HCT116 (cell line): ENCODE results near the gene MCF2L2. TPM values are rescaled to one million over a fixed set of nuclear protein-coding genes. Genes with fewer than 3 reads are reported as not detected.

Experiments used
- ATAC-seq: fragments of 200-7000 bp; cut with Tn5 transposase; 2 replicates; pipeline ENCODE4 v1.9.1; 2020; ENCODE audit warnings: mild to moderate bottlenecking, moderate library complexity
- BruUV-seq: library from RNA; stranded (reverse); fragments of 400-500 nt; replicated peaks from 2 replicates; lab custom pipeline; 2021; lab: Mats Ljungman, UMichigan
- CTCF ChIA-PET: fragments of 300-600 bp; sonication (Branson Sonifier 250); formaldehyde crosslinking; loops from one replicate; lab custom pipeline; 2021; ENCODE audit warnings: antibody characterized with exemption; lab: Charles Lee
- POLR2A ChIA-PET: fragments of 300-600, 350-600 bp; sonication (Branson Sonifier 250); formaldehyde crosslinking; loops from one replicate; lab custom pipeline; 2021; ENCODE audit warnings: antibody characterized with exemption; lab: Charles Lee
- RAD21 ChIA-PET, 2 experiments: fragments of 300-600 bp; sonication (Branson Sonifier 250); formaldehyde crosslinking; loops; one replicate each; lab custom pipeline; 2023; ENCODE audit warnings: low total read pairs in 2 of 2; ENCODE audit not compliant: uncharacterized antibody in 2 of 2, unreplicated experiment in 2 of 2, low non-redundant PET in 1 of 2; lab: Charles Lee
- DNase-seq: peaks from one replicate; pipeline ENCODE4 v3.0.0-alpha.2; 2010; ENCODE audit warnings: low read depth, low spot score
- H2AFZ ChIP-seq: fragments of 200-600 bp; shearing (Covaris generic), sonication (generic); 2 replicates; pipeline ENCODE4 v1.6.1; 2017; ENCODE audit warnings: low read depth, mixed run types, mixed read lengths, antibody characterized with exemption, low read length; ENCODE audit not compliant: poor library complexity, severe bottlenecking
- H3K27ac ChIP-seq: 2 replicates; pipeline ENCODE4 v1.5.1; 2012; ENCODE audit warnings: low read depth, low read length
- H3K27me3 ChIP-seq: fragments of 200-600 bp; sonication (generic); 2 replicates; pipeline ENCODE4 v1.6.1; 2016; ENCODE audit warnings: mixed run types, low read length, mixed read lengths; ENCODE audit not compliant: insufficient read depth
- H3K36me3 ChIP-seq, 2 experiments: fragments of 200-500 bp in 1 of 2; fragments of 200-600 bp in 1 of 2; sonication (Bioruptor generic) in 1 of 2; sonication (generic) in 1 of 2; 2 replicates each; pipeline versions ENCODE4 v1.5.1 to v1.6.1; 2014 to 2016; ENCODE audit warnings: low read length in 2 of 2, inconsistent platforms in 1 of 2, mixed read lengths in 1 of 2, mixed run types in 1 of 2; ENCODE audit not compliant: insufficient read depth in 2 of 2, control insufficient read depth in 1 of 2
- H3K4me1 ChIP-seq, 2 experiments: fragments of 200-600 bp in 1 of 2; sonication (generic) in 1 of 2; 2 replicates each; pipeline versions ENCODE4 v1.5.1 to v1.6.1; 2012 to 2017; ENCODE audit warnings: low read length in 2 of 2, inconsistent platforms in 1 of 2, mild to moderate bottlenecking in 1 of 2, mixed read lengths in 1 of 2, mixed run types in 1 of 2, moderate library complexity in 1 of 2; ENCODE audit not compliant: insufficient read depth in 2 of 2, control insufficient read depth in 1 of 2
- H3K4me2 ChIP-seq: fragments of 200-600 bp; sonication (generic); 2 replicates; pipeline ENCODE4 v1.6.1; 2017; ENCODE audit warnings: mixed run types, low read length, mixed read lengths
- H3K4me3 ChIP-seq, 2 experiments: fragments of 200-600 bp in 1 of 2; sonication (generic) in 1 of 2; replicated peaks in 1 of 2; 2 replicates each; pipeline ENCODE4 v1.5.1; 2011 to 2016; ENCODE audit warnings: low read length in 2 of 2, control low read depth in 1 of 2, low read depth in 1 of 2, mild to moderate bottlenecking in 1 of 2, mixed read lengths in 1 of 2, mixed run types in 1 of 2
- H3K79me2 ChIP-seq: fragments of 200-600 bp; sonication (generic); 2 replicates; pipeline ENCODE4 v1.6.1; 2017; ENCODE audit warnings: mild to moderate bottlenecking, mixed run types, low read length, moderate library complexity, mixed read lengths; ENCODE audit not compliant: insufficient read depth
- H3K9ac ChIP-seq: fragments of 200-600 bp; sonication (generic); 2 replicates; pipeline ENCODE4 v1.6.1; 2016; ENCODE audit warnings: low read length, mixed read lengths
- H3K9me2 ChIP-seq: fragments of 200-600 bp; sonication (generic), shearing (Covaris generic); 2 replicates; pipeline ENCODE4 v1.6.1; 2017; ENCODE audit warnings: mixed run types, mild to moderate bottlenecking, moderate library complexity; ENCODE audit not compliant: insufficient read depth
- H3K9me3 ChIP-seq, 2 experiments: fragments of 200-500 bp in 1 of 2; fragments of 200-600 bp in 1 of 2; sonication (Bioruptor generic) in 1 of 2; sonication (generic) in 1 of 2; 2 replicates each; pipeline ENCODE4 v1.6.1; 2014 to 2017; ENCODE audit warnings: low read length in 2 of 2, mixed read lengths in 2 of 2, inconsistent platforms in 1 of 2, low read depth in 1 of 2, mild to moderate bottlenecking in 1 of 2, mixed run types in 1 of 2, moderate library complexity in 1 of 2; ENCODE audit not compliant: control insufficient read depth in 1 of 2, insufficient read depth in 1 of 2
- H4K20me1 ChIP-seq: fragments of 200-600 bp; sonication (generic), shearing (Covaris generic); 2 replicates; pipeline ENCODE4 v1.6.1; 2017; ENCODE audit warnings: mixed run types, mild to moderate bottlenecking, moderate library complexity; ENCODE audit not compliant: insufficient read depth
- CBX3 ChIP-seq: IDR thresholded peaks from 2 replicates; pipeline ENCODE4 v1.6.1; 2012; ENCODE audit warnings: low read depth
- CEBPB ChIP-seq: IDR thresholded peaks from 2 replicates; pipeline ENCODE4 v1.6.1; 2012; ENCODE audit warnings: low read depth
- ELF1 ChIP-seq: IDR thresholded peaks from 2 replicates; pipeline ENCODE4 v1.6.1; 2012; ENCODE audit warnings: low read depth, borderline replicate concordance
- EZH2 ChIP-seq: fragments of 200-600 bp; sonication (generic); IDR thresholded peaks from 2 replicates; pipeline ENCODE4 v1.6.1; 2017; ENCODE audit warnings: antibody characterized with exemption, mixed run types
- FOSL1 ChIP-seq: IDR thresholded peaks from 2 replicates; pipeline ENCODE4 v1.6.1; 2012; ENCODE audit warnings: low read depth
- POLR2A ChIP-seq: IDR thresholded peaks from 2 replicates; pipeline ENCODE4 v1.7.0; 2011; ENCODE audit warnings: borderline replicate concordance; ENCODE audit not compliant: insufficient read depth, insufficient read length; ENCODE audit errors: extremely low read depth
- POLR2AphosphoS5 ChIP-seq: IDR thresholded peaks from 2 replicates; pipeline ENCODE4 v1.6.1; 2011; ENCODE audit warnings: mild to moderate bottlenecking, low read depth, low read length, moderate library complexity
- SRF ChIP-seq: IDR thresholded peaks from 2 replicates; pipeline ENCODE4 v1.6.1; 2012; ENCODE audit warnings: low read depth
- ZNF274 ChIP-seq: fragments of 200-500 bp; sonication (Bioruptor generic); IDR thresholded peaks from 2 replicates; pipeline ENCODE4 v1.6.1; 2014; ENCODE audit warnings: mild to moderate bottlenecking, low read depth, low read length, inconsistent platforms
- intact Hi-C: fragments of 100-400 bp; cut with micrococcal nuclease; formaldehyde crosslinking; loops from 2 replicates; pipeline ENCODE4 v1.10.0; 2022
- total RNA-seq: library from RNA; stranded (reverse); gene quantifications from one replicate; pipeline ENCODE4 v1.2.1, GENCODE V29; 2021; ENCODE audit not compliant: unreplicated experiment
- TF ChIP-seq, protein P1 (sequence below): IDR thresholded peaks from 2 replicates; pipeline ENCODE4 v1.6.1; 2012
- TF ChIP-seq, protein P2 (sequence below), 3 experiments: fragments of 200-600 bp in 1 of 3; sonication (generic) in 1 of 3; IDR thresholded peaks in 2 of 3; conservative IDR thresholded peaks in 1 of 3; 2 replicates each; pipeline ENCODE4 v1.5.1; 2012 to 2017; ENCODE audit warnings: low read depth in 2 of 3, low read length in 2 of 3, antibody characterized with exemption in 1 of 3, borderline replicate concordance in 1 of 3, control low read depth in 1 of 3, mild to moderate bottlenecking in 1 of 3, mixed read lengths in 1 of 3, mixed run types in 1 of 3, moderate library complexity in 1 of 3; ENCODE audit not compliant: insufficient read depth in 1 of 3

The MCF2L2 gene
- total RNA-seq, 1 experiment from 2014 or later: 1.5 TPM

DNA sequence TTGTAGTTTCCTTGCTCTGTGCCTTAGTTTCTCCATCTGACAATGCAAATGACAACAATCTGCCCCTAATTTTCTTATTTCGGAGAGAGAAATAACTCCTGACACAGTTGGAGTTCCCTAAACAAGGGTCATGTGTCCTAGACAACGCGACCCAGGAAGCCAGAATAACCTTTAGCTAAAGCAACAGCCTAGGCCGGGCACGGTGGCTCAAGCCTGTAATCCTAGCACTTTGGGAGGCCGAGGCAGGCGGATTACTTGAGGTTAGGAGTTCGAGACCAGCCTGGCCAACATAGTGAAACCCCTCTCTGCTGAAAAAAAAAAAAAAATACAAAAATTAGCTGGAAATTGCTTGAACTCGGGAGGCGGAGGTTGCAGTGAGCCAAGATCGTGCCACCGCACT lies 49.9 kb downstream of the MCF2L2 start:
- no peaks in the 10 kb centered on the region for H3K9me3 ChIP-seq
- TF ChIP-seq CEBPB (no peak), POLR2AphosphoS5 (no peak), ELF1 (no peak), SRF (no peak), POLR2A (no peak), FOSL1 (no peak), ZNF274 (no peak), CBX3 (no peak), EZH2 (no peak)
- TF ChIP-seq, protein P1, sequence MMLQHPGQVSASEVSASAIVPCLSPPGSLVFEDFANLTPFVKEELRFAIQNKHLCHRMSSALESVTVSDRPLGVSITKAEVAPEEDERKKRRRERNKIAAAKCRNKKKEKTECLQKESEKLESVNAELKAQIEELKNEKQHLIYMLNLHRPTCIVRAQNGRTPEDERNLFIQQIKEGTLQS: no peak
- TF ChIP-seq, protein P2, sequence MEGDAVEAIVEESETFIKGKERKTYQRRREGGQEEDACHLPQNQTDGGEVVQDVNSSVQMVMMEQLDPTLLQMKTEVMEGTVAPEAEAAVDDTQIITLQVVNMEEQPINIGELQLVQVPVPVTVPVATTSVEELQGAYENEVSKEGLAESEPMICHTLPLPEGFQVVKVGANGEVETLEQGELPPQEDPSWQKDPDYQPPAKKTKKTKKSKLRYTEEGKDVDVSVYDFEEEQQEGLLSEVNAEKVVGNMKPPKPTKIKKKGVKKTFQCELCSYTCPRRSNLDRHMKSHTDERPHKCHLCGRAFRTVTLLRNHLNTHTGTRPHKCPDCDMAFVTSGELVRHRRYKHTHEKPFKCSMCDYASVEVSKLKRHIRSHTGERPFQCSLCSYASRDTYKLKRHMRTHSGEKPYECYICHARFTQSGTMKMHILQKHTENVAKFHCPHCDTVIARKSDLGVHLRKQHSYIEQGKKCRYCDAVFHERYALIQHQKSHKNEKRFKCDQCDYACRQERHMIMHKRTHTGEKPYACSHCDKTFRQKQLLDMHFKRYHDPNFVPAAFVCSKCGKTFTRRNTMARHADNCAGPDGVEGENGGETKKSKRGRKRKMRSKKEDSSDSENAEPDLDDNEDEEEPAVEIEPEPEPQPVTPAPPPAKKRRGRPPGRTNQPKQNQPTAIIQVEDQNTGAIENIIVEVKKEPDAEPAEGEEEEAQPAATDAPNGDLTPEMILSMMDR (IDR thresholded peaks at IDR 0.05 in 2 of 3, conservative IDR thresholded peaks at IDR 0.05 in 1 of 3; ENCODE audit: borderline replicate concordance in 1 of 3, insufficient read depth in 1 of 3, low read depth in 2 of 3, low read length in 2 of 3): no peak
- no peaks in the 10 kb centered on the region for H3K9me2 ChIP-seq
- no peak overlapping the region for H2AFZ ChIP-seq
- H3K4me3 ChIP-seq: no peak overlapping the region
- H3K9ac ChIP-seq: no peak overlapping the region
- no peaks in the 10 kb centered on the region for H3K27me3 ChIP-seq
- H3K36me3 ChIP-seq: no peaks in the 10 kb centered on the region
- DNase-seq (no peak), ATAC-seq (no peak)
- H3K4me2 ChIP-seq: no peak overlapping the region
- H3K79me2 ChIP-seq: no peaks in the 10 kb centered on the region
- H3K4me1 ChIP-seq: peaks cover 3 to 11% of the 10 kb centered on the region in 2 experiments; a peak in 3 of 4 replicates
- POLR2A ChIA-PET: no interaction called here
- H4K20me1 ChIP-seq: no peaks in the 10 kb centered on the region
- BruUV-seq: no TSS peak
- no peak overlapping the region for H3K27ac ChIP-seq
- CTCF ChIA-PET: interaction anchor here (9.1 kb wide), 1 partner anchor 193 kb away, joined by 251 read pairs; no protein-coding TSS in a partner anchor
- RAD21 ChIA-PET: no interaction called here
- intact Hi-C loops: no loop called here
